HG03378 (cell line): ENCODE results near the gene PPIAL4G.
A peak's percentile ranks its signal among the peaks of the same experiment; 100 is the strongest.
"Not testable (repeated sequence)": the region's sequence is repeated elsewhere in the genome, so short reads cannot be mapped to it uniquely, and the experiment has no call there.

Experiments used
- ATAC-seq: cut with Tn5 transposase; IDR thresholded peaks from one replicate; pipeline ENCODE4 v1.9.1; 2021; ENCODE audit warnings: mild to moderate bottlenecking, moderate library complexity; ENCODE audit not compliant: unreplicated experiment

PPIAL4G gene

GRCh38 chr1:148483029-148483428 is at the start of gene PPIAL4G:
PPIAL4G (minus strand) TSS chr1:148483302; CDS start chr1:148483252, 50 bp downstream.
- ATAC-seq: not testable (repeated sequence)

GRCh38 chr1:148532158-148532557 is 49.1 kb upstream of the PPIAL4G start:
- ATAC-seq: not testable (repeated sequence)

GRCh38 chr1:148529101-148529567 is 46.0 kb upstream of the PPIAL4G start:
- not testable (repeated sequence) for ATAC-seq

GRCh38 chr1:148528591-148528990 is 45.5 kb upstream of the PPIAL4G start:
- ATAC-seq: not testable (repeated sequence)

- not testable (repeated sequence) for ATAC-seq
These were observed 43.5 kb upstream of the PPIAL4G start for GRCh38 chr1:148526587-148526986.

GRCh38 chr1:148523205-148524144 is 40.4 kb upstream of the PPIAL4G start:
- peak; percentile 8 for ATAC-seq

- peak; percentile 82 for ATAC-seq
These were observed 39.6 kb upstream of the PPIAL4G start for GRCh38 chr1:148522561-148523204.

- ATAC-seq: peak; percentile 45
These were observed 39.0 kb upstream of the PPIAL4G start for GRCh38 chr1:148522072-148522471.

GRCh38 chr1:148514310-148514709 is 31.2 kb upstream of the PPIAL4G start:
- ATAC-seq: not testable (repeated sequence)

GRCh38 chr1:148512571-148513184 is 29.6 kb upstream of the PPIAL4G start:
- not testable (repeated sequence) for ATAC-seq

- ATAC-seq: not testable (repeated sequence)
These were observed 10.8 kb upstream of the PPIAL4G start for GRCh38 chr1:148493933-148494332.

GRCh38 chr1:148481134-148481533 is 2.0 kb downstream of the PPIAL4G start:
- not testable (repeated sequence) for ATAC-seq

GRCh38 chr1:148459694-148460093 is 23.4 kb downstream of the PPIAL4G start:
- not testable (repeated sequence) for ATAC-seq

- ATAC-seq: not testable (repeated sequence)
These were observed 24.1 kb downstream of the PPIAL4G start for GRCh38 chr1:148458901-148459581.

- not testable (repeated sequence) for ATAC-seq
These were observed 24.7 kb downstream of the PPIAL4G start for GRCh38 chr1:148458398-148458797.

- ATAC-seq: not testable (repeated sequence)
These were observed 30.3 kb downstream of the PPIAL4G start for GRCh38 chr1:148452845-148453244.

- not testable (repeated sequence) for ATAC-seq
These were observed 43.3 kb downstream of the PPIAL4G start for GRCh38 chr1:148439654-148440325.

GRCh38 chr1:148435406-148435805 is 47.7 kb downstream of the PPIAL4G start:
- no peak for ATAC-seq

- ATAC-seq: no peak
These were observed 48.3 kb downstream of the PPIAL4G start for GRCh38 chr1:148434832-148435231.

- not testable (repeated sequence) for ATAC-seq
These were observed 50.2 kb downstream of the PPIAL4G start for GRCh38 chr1:148432916-148433317.
